Astrocyte (in vitro differentiated cells and primary cell): ENCODE results near the gene RPS29.

ENCODE experiments used
- EZH2 ChIP-seq: IDR thresholded peaks from 2 replicates; pipeline ENCODE4 v1.6.1; 2012; ENCODE audit warnings: mild to moderate bottlenecking, low read length, inconsistent platforms; ENCODE audit not compliant: insufficient read depth
- TF ChIP-seq, protein P1 (sequence below): IDR thresholded peaks from 2 replicates; pipeline ENCODE4 v1.5.1; 2011; ENCODE audit warnings: low read depth, mild to moderate bottlenecking, inconsistent platforms, low read length, moderate library complexity; ENCODE audit not compliant: insufficient read depth

DNA sequence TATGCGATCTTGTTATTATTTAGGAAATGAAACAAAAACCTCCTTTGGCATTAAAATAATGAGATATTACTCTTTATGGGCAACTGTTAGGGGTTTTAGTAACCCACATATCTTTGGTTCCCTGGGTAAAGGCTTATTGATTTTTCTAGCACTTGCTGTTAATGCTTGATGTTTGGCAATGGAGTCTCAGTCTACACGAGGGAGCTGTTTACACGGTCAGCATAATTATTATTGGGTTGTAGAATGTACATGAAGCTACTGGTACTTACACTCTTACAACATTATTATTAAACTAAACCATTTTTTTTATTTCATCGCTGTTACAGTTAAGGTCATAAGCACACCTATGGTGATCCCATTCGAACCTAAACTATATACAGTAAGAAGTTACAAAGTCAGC, 12.1 kb downstream of the RPS29 start:
- TF ChIP-seq EZH2, result no peak
- TF ChIP-seq, protein P1, sequence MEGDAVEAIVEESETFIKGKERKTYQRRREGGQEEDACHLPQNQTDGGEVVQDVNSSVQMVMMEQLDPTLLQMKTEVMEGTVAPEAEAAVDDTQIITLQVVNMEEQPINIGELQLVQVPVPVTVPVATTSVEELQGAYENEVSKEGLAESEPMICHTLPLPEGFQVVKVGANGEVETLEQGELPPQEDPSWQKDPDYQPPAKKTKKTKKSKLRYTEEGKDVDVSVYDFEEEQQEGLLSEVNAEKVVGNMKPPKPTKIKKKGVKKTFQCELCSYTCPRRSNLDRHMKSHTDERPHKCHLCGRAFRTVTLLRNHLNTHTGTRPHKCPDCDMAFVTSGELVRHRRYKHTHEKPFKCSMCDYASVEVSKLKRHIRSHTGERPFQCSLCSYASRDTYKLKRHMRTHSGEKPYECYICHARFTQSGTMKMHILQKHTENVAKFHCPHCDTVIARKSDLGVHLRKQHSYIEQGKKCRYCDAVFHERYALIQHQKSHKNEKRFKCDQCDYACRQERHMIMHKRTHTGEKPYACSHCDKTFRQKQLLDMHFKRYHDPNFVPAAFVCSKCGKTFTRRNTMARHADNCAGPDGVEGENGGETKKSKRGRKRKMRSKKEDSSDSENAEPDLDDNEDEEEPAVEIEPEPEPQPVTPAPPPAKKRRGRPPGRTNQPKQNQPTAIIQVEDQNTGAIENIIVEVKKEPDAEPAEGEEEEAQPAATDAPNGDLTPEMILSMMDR, result no peak
